NB4 (cell line): ENCODE results near the gene LMOD3.

Experiments used
- CTCF ChIP-seq: IDR thresholded peaks from one replicate; pipeline ENCODE4 v1.5.1; 2012; ENCODE audit warnings: low read depth, low read length
- MAX ChIP-seq: IDR thresholded peaks from 2 replicates; pipeline ENCODE4 v1.6.1; 2011; ENCODE audit warnings: low read depth, low read length
- MYC ChIP-seq: IDR thresholded peaks from 2 replicates; pipeline ENCODE4 v1.6.1; 2011; ENCODE audit warnings: low read depth, low read length
- POLR2A ChIP-seq: IDR thresholded peaks from 2 replicates; pipeline ENCODE4 v1.6.1; 2011; ENCODE audit warnings: mild to moderate bottlenecking; ENCODE audit not compliant: insufficient read length; ENCODE audit errors: extremely low read depth

DNA sequence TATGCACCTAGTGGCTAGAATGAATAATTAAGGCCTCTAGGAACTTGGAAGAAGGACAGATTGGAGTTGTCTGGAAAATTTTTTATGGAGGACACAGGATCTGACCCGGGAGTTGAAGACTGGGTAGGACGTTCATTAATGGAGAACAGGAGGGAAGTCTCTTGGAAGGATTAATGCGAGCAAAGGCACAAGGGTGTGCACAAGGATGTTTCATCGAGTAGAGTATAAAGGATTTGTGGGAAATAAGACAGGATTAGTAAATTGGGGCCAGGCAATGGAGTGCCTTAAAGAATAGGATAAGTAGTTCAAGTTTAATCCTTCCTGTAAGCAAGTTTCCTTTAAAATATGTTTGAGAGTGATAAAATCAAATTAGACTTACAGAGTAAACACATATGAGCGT is 14.6 kb downstream of the LMOD3 start:
- TF ChIP-seq MAX (no peak), CTCF (no peak), POLR2A (no peak), MYC (no peak)
